Stimulated activated CD8-positive, alpha-beta memory T cell treated with anti-CD3 and anti-CD28 coated beads, Interleukin-7, amount 100 ng/mL, for 48 hours (primary cell): ENCODE results near the gene TUBGCP3.

Experiments
- DNase-seq, 2 donors: peaks; one replicate each; pipeline ENCODE4 v3.0.0-alpha.2; 2020; ENCODE audit warnings: low read depth in 1 of 2; ENCODE audit errors: extremely low read depth in 1 of 2

Gene TUBGCP3

GRCh38 chr13:112456138-112457056 lies 131.6 kb downstream of the TUBGCP3 start:
- no peak for DNase-seq

- no peak for DNase-seq
Observed at GRCh38 chr13:112455476-112456059, 132.4 kb downstream of the TUBGCP3 start.

DNA sequence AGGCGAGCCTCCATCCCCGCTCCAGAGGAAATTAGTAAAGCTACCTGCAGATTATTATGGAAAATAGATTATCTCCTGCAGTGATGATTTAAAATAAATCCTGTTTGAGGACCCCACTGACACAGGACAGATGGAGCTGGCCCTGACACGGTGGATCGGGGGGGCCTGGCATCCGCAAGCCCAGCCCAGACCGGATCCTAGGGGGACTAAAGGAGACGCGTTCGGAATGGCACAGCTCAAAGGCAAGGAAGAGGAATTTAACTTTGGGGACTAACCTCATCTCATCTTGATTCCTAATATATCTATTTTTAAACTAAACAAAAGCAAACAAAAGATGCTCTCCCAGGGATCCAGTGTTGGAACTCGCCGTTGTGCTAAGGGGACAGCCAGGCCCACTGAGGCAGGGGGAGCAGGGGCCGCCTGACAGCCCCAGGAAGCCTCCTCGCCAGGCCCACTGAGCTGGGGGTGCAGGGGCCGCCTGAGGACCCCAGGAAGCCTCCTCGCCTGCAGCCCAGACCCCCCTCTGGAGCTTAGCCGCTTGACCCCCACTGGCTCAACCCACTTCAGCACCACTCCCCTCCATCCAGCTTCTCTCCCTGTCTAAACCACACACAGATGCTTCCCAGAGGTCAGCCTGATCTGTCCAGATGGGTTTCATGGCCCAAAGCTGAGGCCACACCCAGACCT lies 133.2 kb downstream of the TUBGCP3 start:
- DNase-seq, result no peak

DNA sequence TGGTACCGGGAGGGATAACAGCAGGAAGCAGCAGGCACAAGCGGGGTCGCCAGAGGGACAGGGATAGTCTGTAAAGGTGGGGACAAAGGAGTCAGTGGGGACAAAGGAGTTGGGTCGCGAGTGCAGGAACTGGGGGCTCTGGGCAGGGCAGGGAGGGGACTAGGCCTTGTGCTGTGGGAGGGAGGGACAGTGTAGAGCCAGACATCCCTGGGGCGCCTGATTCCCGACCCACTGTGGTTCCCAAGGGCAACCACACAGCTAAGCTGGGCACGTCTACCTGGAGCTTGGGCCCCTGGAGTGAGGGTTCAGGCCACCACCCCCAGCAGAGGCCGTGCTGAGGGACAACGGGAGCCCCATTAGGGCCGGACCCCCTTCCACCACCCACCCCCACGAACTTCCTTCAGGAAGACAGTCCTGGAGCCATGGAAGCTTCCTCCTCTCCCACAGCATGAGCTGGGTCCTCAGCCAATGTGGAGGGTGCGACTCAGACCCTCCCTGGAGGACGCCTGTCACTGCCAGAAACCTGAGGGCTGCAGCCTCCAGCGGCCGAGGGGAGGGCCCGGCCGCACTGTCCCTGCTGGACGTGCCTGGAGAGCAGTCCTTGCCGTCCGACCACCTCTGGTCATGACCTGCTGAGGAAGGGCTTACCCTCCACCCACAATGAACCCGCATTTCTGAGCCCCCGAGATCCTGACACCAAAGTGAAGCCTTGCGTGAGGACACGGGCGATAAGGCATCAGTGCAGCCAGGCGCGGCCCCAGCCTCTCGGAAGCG lies 133.9 kb downstream of the TUBGCP3 start:
- DNase-seq, result no peak

GRCh38 chr13:112453207-112453829 lies 134.6 kb downstream of the TUBGCP3 start:
- DNase-seq, result no peak

GRCh38 chr13:112452380-112453206 lies 135.4 kb downstream of the TUBGCP3 start:
- DNase-seq, result no peak

DNA sequence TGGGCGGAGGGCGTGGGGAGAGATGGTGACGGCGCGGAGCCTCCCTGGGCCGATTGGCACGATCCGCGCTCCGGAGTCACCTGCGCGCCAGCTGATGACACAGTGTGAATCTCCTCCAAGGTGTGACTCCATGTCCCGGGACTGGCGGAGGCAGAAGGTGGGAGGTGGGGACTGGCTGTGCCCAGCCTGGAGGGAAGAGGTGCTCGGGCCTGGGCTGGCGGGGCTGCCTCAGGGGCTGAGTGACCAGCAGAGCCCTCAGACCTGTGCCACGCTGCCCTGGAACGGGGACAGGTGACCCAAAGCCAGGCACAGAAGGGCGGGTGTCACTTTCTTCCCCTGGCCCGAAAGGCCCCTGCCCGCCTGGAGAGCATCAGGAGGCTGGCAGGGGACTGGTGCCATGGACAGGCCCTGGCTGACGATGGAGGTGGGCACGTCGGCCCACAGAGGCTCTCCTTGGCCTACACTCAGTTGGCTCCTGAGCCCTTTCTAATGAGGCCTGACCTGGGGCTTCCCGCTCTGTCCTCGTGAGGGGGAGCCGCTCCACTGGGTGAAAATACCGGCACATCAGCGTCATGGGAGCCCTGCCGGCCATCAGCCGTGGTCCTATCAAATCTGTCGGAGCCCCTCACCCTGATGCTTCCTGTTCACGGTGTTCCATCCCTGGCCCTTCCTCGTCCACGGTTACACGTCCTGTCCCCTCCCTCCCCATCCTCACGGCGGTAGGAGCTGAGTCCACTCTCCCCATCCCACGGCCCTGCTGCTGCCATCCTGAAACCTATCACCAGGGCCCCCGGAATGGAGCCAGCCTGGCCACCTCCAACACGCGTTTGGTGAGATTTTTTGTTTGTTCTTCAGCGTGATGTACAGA lies 136.2 kb downstream of the TUBGCP3 start:
- DNase-seq, result no peak

- DNase-seq, result no peak
Observed at GRCh38 chr13:112450904-112451240, 137.1 kb downstream of the TUBGCP3 start.

- no peak for DNase-seq
Observed at GRCh38 chr13:112450118-112450903, 137.6 kb downstream of the TUBGCP3 start.

DNA sequence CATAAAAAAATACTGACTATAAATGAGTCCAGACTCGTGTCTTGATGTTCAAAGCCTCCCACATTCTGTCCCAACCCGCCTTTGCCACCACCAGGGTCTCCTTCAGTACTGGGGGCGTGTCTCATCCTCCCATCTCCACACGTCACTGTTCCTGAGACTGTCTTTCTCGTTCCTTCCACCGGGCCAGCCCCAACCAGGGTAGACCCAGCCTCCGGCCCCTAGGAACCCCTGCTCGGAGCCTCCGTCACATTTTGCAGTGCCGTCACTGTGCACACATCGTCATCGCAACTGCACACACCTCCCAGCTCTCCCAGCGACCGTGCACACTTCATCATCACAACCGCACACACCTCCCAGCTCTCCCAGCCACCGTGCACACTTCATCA lies 138.4 kb downstream of the TUBGCP3 start:
- no peak for DNase-seq

DNA sequence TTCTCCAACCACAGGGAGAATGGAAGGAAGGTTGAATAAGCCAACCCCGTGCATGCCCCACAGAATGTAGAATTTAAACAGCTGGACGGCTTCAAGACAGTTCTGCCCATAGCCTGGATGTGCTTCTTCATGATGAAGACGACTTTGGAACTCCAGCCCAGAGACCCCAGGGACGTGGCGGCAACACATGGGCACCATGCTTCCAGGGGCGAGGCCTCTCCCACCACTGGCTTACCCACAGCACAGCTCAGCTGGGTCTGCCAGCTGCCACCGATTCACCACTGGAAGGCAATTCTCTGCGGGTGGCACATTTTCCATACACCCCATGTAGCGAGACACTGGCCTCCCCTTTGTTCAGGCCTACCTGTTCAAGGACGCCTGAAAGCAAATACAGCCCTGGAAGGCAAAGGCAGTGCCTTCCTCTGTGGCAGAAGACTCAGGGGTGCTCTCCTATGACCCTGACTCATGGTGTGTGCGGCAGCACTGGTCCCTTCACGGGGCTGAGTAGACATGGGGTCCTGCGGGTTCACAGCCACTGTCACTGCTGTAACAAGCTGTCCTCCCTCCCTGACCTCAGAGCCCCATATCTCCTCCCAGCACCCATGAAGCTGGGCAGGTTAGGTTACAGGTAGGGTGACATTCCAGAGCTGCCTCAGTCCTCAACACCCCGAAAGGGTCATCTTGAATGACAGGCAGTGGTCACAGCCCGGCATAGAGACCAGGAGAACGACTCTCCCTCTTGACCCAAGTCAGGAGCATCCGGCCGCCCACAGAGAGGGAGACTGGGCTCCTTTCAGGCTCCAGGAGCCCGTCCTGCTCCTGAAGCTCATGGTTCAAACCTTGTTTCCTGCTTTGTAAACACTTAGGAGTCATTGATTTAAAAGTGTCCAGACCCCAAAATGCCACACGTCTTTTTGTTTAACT lies 139.1 kb downstream of the TUBGCP3 start:
- no peak for DNase-seq

DNA sequence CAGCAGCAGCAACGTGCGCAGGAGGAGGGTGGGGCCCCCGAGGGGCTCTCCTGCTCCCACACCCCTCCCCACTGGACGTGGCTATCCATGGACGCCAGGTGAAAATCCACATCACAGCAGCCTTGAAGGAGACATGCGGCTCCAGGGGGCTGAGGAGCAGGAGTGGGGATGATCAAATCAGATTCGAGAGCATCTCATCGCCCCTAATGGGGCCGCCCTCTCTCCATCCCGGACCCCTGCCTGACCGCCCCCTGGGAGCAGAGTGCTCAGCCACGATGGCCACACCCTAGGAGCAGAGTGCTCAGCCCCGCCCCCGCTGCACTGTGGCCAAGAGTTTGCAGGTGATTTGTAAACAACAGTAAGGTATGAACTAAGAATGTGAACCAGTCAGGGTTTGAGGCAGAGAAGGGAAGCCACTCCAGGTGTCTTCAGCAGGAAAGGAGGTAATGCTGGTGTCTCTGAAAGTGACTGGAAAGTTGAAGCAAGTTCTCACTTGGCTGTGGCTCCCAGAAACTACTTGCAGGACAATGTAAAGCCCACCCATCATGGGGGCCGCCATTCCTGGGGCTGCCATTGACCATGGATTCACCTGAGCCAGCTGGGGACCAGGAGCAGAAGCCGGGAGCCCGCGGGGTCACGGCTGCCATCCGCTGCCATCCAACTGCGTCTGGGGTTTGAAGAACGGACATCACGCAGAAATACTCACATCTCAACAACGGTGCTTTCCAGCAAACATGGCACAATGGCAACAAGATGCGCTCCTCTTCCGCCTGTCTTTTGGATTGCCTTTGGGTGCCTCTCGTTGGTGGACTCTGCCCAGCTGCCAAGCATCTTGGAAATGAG lies 140.0 kb downstream of the TUBGCP3 start:
- DNase-seq, result no peak

DNA sequence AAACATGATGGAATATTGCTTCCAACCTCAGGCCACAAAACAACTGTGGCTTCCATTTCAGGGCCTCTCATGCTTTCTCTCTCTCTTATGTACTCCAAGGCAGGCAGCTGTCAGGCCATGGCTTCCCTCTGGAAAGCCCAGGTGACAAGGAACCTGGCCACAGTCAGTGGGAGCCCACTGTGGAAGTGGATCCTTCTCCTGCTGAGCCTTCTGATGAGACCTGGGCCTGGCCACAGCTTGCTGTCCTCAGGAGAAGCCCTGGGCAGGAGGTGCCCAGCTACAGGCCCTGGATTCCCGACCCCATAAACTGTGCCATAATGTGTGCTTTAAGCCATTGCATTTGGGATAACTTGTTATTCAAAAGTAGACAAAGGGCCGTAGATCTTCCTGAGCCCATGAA lies 140.6 kb downstream of the TUBGCP3 start:
- DNase-seq, result no peak

GRCh38 chr13:112446867-112447266 lies 141.1 kb downstream of the TUBGCP3 start:
- no peak for DNase-seq

- DNase-seq, result no peak
Observed at GRCh38 chr13:112446347-112446861, 141.5 kb downstream of the TUBGCP3 start.
